ELF-1 (cell line): ENCODE results near the gene TAAR2.
"Not testable (repeated sequence)": the region's sequence is repeated elsewhere in the genome, so short reads cannot be mapped to it uniquely, and the experiment has no call there.

Experiments used
- DNase-seq: peaks from one replicate; pipeline ENCODE4 v3.0.0-alpha.2; 2016; ENCODE audit warnings: low read depth, low spot score

TAAR2 gene

GRCh38 chr6:132612449-132613108 is 11.5 kb downstream of the TAAR2 start:
- no peak for DNase-seq

- DNase-seq: no peak
Observed at GRCh38 chr6:132611616-132612015, 12.5 kb downstream of the TAAR2 start.

GRCh38 chr6:132607544-132608233 is 16.4 kb downstream of the TAAR2 start:
- DNase-seq: no peak

GRCh38 chr6:132604635-132605152 is 19.4 kb downstream of the TAAR2 start:
- no peak for DNase-seq

- DNase-seq: not testable (repeated sequence)
Observed at GRCh38 chr6:132600900-132601299, 23.2 kb downstream of the TAAR2 start.

GRCh38 chr6:132598473-132598872 is 25.6 kb downstream of the TAAR2 start:
- DNase-seq: peak; percentile 8

- DNase-seq: no peak
Observed at GRCh38 chr6:132596201-132596600, 27.9 kb downstream of the TAAR2 start.

- no peak for DNase-seq
Observed at GRCh38 chr6:132592855-132593254, 31.2 kb downstream of the TAAR2 start.

- DNase-seq: no peak
Observed at GRCh38 chr6:132590362-132590761, 33.7 kb downstream of the TAAR2 start.

GRCh38 chr6:132589454-132589853 is 34.6 kb downstream of the TAAR2 start, which contains the start of gene TAAR5:
Gene TAAR5 (minus strand): TSS chr6:132589741. CDS start chr6:132589686, 55 bp downstream.
- DNase-seq: no peak

GRCh38 chr6:132587424-132587823 is 36.7 kb downstream of the TAAR2 start:
- no peak for DNase-seq

- no peak for DNase-seq
Observed at GRCh38 chr6:132584698-132585097, 39.4 kb downstream of the TAAR2 start.

- no peak for DNase-seq
Observed at GRCh38 chr6:132571774-132572173, 52.3 kb downstream of the TAAR2 start.

- no peak for DNase-seq
Observed at GRCh38 chr6:132570221-132570777, 53.8 kb downstream of the TAAR2 start, which contains the start of gene TAAR6. Gene TAAR6 (plus strand): TSS chr6:132570322. CDS start chr6:132570322, 0 bp downstream.

- DNase-seq: no peak
Observed at GRCh38 chr6:132569170-132569569, 54.9 kb downstream of the TAAR2 start.

GRCh38 chr6:132568611-132569010 is 55.5 kb downstream of the TAAR2 start:
- DNase-seq: no peak

GRCh38 chr6:132567566-132567965 is 56.5 kb downstream of the TAAR2 start:
- no peak for DNase-seq
